Measurements from ENCODE around the gene APOBEC2. TPM values are rescaled to one million over a fixed set of nuclear protein-coding genes. Genes with fewer than 3 reads are reported as not detected.
"Not testable (repeated sequence)": the region's sequence is repeated elsewhere in the genome, so short reads cannot be mapped to it uniquely, and the experiment has no call there.

Gene APOBEC2
- 664 TPM for total RNA-seq

- peak within 1 kb of the TSS; percentile 83 to 89 (median 88) for H3K4me3 ChIP-seq (ENCODE audit: low read length in 3 of 3)
- H3K27me3 ChIP-seq (ENCODE audit: control insufficient read depth in 3 of 3, insufficient read depth in 3 of 3, low read length in 3 of 3): no peaks in the 10 kb centered on the region
- no peaks in the 10 kb centered on the region for H3K9me3 ChIP-seq (ENCODE audit: control insufficient read depth in 3 of 3, low read length in 3 of 3)
- peaks cover 8 to 37% (median 17%) of the 10 kb centered on the region in 3 donors for H3K36me3 ChIP-seq (ENCODE audit: control insufficient read depth in 3 of 3, insufficient read depth in 3 of 3, low read length in 3 of 3)
- peak within 1 kb of the TSS; percentile 94 for H3K27ac ChIP-seq (ENCODE audit: low read depth, low read length)
- H3K9ac ChIP-seq (ENCODE audit: low read depth in 1 of 3, low read length in 3 of 3): peak within 1 kb of the TSS; percentile 91 to 99 (median 96)
- peaks cover 52 to 60% (median 56%) of the 10 kb centered on the region in 3 donors for H3K4me1 ChIP-seq (ENCODE audit: control insufficient read depth in 3 of 3, insufficient read depth in 3 of 3, low read length in 3 of 3)
These were observed at the start of gene APOBEC2 for GRCh38 chr6:41053041-41053440. Gene APOBEC2 (plus strand): TSS chr6:41053202. CDS start chr6:41053348, 146 bp downstream.

GRCh38 chr6:41006217-41006616 lies 46.8 kb upstream of the APOBEC2 start:
- not testable (repeated sequence) for H3K9me3 ChIP-seq (ENCODE audit: control insufficient read depth in 3 of 3, low read length in 3 of 3); H3K36me3 ChIP-seq (ENCODE audit: control insufficient read depth in 3 of 3, insufficient read depth in 3 of 3, low read length in 3 of 3); H3K9ac ChIP-seq (ENCODE audit: low read depth in 1 of 3, low read length in 3 of 3); H3K4me3 ChIP-seq (ENCODE audit: low read length in 3 of 3); H3K27ac ChIP-seq (ENCODE audit: low read depth, low read length); H3K27me3 ChIP-seq (ENCODE audit: control insufficient read depth in 3 of 3, insufficient read depth in 3 of 3, low read length in 3 of 3)
- H3K4me1 ChIP-seq (ENCODE audit: control insufficient read depth in 3 of 3, insufficient read depth in 3 of 3, low read length in 3 of 3): peaks cover 11 to 14% (median 13%) of the 10 kb centered on the region in 3 donors

- peaks cover 9 to 12% (median 11%) of the 10 kb centered on the region in 3 donors for H3K4me1 ChIP-seq (ENCODE audit: control insufficient read depth in 3 of 3, insufficient read depth in 3 of 3, low read length in 3 of 3)
- not testable (repeated sequence) for H3K27me3 ChIP-seq (ENCODE audit: control insufficient read depth in 3 of 3, insufficient read depth in 3 of 3, low read length in 3 of 3); H3K36me3 ChIP-seq (ENCODE audit: control insufficient read depth in 3 of 3, insufficient read depth in 3 of 3, low read length in 3 of 3); H3K9me3 ChIP-seq (ENCODE audit: control insufficient read depth in 3 of 3, low read length in 3 of 3); H3K4me3 ChIP-seq (ENCODE audit: low read length in 3 of 3); H3K9ac ChIP-seq (ENCODE audit: low read depth in 1 of 3, low read length in 3 of 3); H3K27ac ChIP-seq (ENCODE audit: low read depth, low read length)
These were observed 46.0 kb upstream of the APOBEC2 start for GRCh38 chr6:41006980-41007379.

DNA sequence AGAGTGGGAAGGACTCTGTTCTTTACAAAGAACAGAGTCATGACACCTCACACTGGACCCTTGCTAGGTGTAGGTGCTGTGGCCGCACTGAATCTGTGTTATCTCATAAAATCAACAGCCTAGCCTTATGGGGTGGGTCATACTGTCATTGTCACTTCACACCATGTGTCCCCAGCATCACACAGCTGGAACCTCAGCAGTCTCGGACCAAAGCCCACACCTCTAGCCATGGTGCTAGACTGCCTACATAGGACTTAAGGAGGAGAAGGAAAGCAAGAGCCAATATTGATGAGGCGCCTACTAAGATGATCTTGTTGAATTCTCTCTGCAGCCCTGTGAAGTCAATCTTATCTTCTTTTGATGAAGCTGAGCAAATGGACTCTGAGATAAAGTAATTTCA lies 45.0 kb upstream of the APOBEC2 start:
- H3K4me3 ChIP-seq (ENCODE audit: low read length in 3 of 3): no peak overlapping the region
- H3K9me3 ChIP-seq (ENCODE audit: control insufficient read depth in 3 of 3, low read length in 3 of 3): no peaks in the 10 kb centered on the region
- no peaks in the 10 kb centered on the region for H3K36me3 ChIP-seq (ENCODE audit: control insufficient read depth in 3 of 3, insufficient read depth in 3 of 3, low read length in 3 of 3)
- H3K4me1 ChIP-seq (ENCODE audit: control insufficient read depth in 3 of 3, insufficient read depth in 3 of 3, low read length in 3 of 3): peaks cover 0 to 1% (median under 1%) of the 10 kb centered on the region in 3 donors
- no peak overlapping the region for H3K9ac ChIP-seq (ENCODE audit: low read depth in 1 of 3, low read length in 3 of 3)
- H3K27ac ChIP-seq (ENCODE audit: low read depth, low read length): no peak overlapping the region
- H3K27me3 ChIP-seq (ENCODE audit: control insufficient read depth in 3 of 3, insufficient read depth in 3 of 3, low read length in 3 of 3): no peaks in the 10 kb centered on the region

DNA sequence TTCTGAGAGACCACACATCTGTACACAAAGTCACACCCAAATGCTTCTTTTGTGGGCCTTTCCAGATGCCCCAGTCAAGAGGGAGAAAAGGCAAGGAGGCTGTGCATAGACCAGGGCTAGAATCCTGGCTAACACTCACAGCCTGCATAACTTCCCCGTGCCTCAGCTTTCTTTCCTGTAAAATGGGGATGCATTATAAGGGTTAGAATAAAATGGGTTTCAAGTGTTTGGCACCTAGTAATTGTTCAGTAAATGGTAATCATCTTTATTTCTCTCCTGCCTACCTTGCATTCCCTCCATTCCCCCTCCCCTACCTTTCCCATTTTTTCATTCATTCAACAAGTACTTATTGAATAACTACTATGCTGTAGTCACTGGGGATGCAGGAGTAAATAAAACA lies 43.3 kb upstream of the APOBEC2 start:
- Histone ChIP-seq H3K4me1 (ENCODE audit: control insufficient read depth in 3 of 3, insufficient read depth in 3 of 3, low read length in 3 of 3) (no peaks in the 10 kb centered on the region), H3K9me3 (ENCODE audit: control insufficient read depth in 3 of 3, low read length in 3 of 3) (no peaks in the 10 kb centered on the region), H3K27me3 (ENCODE audit: control insufficient read depth in 3 of 3, insufficient read depth in 3 of 3, low read length in 3 of 3) (no peaks in the 10 kb centered on the region), H3K36me3 (ENCODE audit: control insufficient read depth in 3 of 3, insufficient read depth in 3 of 3, low read length in 3 of 3) (no peaks in the 10 kb centered on the region), H3K4me3 (ENCODE audit: low read length in 3 of 3) (no peak overlapping the region), H3K9ac (ENCODE audit: low read depth in 1 of 3, low read length in 3 of 3) (no peak overlapping the region), H3K27ac (ENCODE audit: low read depth, low read length) (no peak overlapping the region)

DNA sequence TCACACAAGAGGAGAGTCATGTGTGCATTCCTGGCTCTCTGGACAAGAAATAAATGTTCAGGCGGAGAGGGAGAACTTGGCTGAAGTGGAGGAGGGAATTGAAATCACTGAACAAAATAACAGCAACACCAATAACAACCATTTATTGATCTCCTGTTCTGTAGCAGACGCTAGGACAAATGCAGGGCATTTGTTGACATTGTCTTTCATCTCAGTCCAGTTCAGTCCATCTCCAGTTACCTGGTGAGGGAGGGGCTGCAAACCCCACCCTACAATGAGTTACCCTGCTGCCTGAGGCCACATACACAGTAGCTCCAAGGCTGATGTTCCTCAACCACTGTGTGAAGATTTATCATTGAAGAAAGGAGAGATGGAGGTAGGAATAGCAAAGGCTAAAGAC lies 41.3 kb upstream of the APOBEC2 start:
- H3K9me3 ChIP-seq (ENCODE audit: control insufficient read depth in 3 of 3, low read length in 3 of 3): no peaks in the 10 kb centered on the region
- H3K9ac ChIP-seq (ENCODE audit: low read depth in 1 of 3, low read length in 3 of 3): no peak overlapping the region
- no peaks in the 10 kb centered on the region for H3K27me3 ChIP-seq (ENCODE audit: control insufficient read depth in 3 of 3, insufficient read depth in 3 of 3, low read length in 3 of 3)
- no peaks in the 10 kb centered on the region for H3K36me3 ChIP-seq (ENCODE audit: control insufficient read depth in 3 of 3, insufficient read depth in 3 of 3, low read length in 3 of 3)
- H3K4me1 ChIP-seq (ENCODE audit: control insufficient read depth in 3 of 3, insufficient read depth in 3 of 3, low read length in 3 of 3): no peaks in the 10 kb centered on the region
- no peak overlapping the region for H3K27ac ChIP-seq (ENCODE audit: low read depth, low read length)
- H3K4me3 ChIP-seq (ENCODE audit: low read length in 3 of 3): no peak overlapping the region

- no peaks in the 10 kb centered on the region for H3K9me3 ChIP-seq (ENCODE audit: control insufficient read depth in 3 of 3, low read length in 3 of 3)
- no peak overlapping the region for H3K27ac ChIP-seq (ENCODE audit: low read depth, low read length)
- no peaks in the 10 kb centered on the region for H3K4me1 ChIP-seq (ENCODE audit: control insufficient read depth in 3 of 3, insufficient read depth in 3 of 3, low read length in 3 of 3)
- no peaks in the 10 kb centered on the region for H3K27me3 ChIP-seq (ENCODE audit: control insufficient read depth in 3 of 3, insufficient read depth in 3 of 3, low read length in 3 of 3)
- H3K9ac ChIP-seq (ENCODE audit: low read depth in 1 of 3, low read length in 3 of 3): no peak overlapping the region
- no peak overlapping the region for H3K4me3 ChIP-seq (ENCODE audit: low read length in 3 of 3)
- H3K36me3 ChIP-seq (ENCODE audit: control insufficient read depth in 3 of 3, insufficient read depth in 3 of 3, low read length in 3 of 3): no peaks in the 10 kb centered on the region
These were observed 39.4 kb upstream of the APOBEC2 start for GRCh38 chr6:41013466-41014153.

- Histone ChIP-seq H3K36me3 (ENCODE audit: control insufficient read depth in 3 of 3, insufficient read depth in 3 of 3, low read length in 3 of 3) (no peaks in the 10 kb centered on the region), H3K4me1 (ENCODE audit: control insufficient read depth in 3 of 3, insufficient read depth in 3 of 3, low read length in 3 of 3) (no peaks in the 10 kb centered on the region), H3K9me3 (ENCODE audit: control insufficient read depth in 3 of 3, low read length in 3 of 3) (no peaks in the 10 kb centered on the region), H3K27ac (ENCODE audit: low read depth, low read length) (no peak overlapping the region), H3K27me3 (ENCODE audit: control insufficient read depth in 3 of 3, insufficient read depth in 3 of 3, low read length in 3 of 3) (no peaks in the 10 kb centered on the region), H3K9ac (ENCODE audit: low read depth in 1 of 3, low read length in 3 of 3) (no peak overlapping the region), H3K4me3 (ENCODE audit: low read length in 3 of 3) (no peak overlapping the region)
These were observed 38.2 kb upstream of the APOBEC2 start for GRCh38 chr6:41014780-41015179.

DNA sequence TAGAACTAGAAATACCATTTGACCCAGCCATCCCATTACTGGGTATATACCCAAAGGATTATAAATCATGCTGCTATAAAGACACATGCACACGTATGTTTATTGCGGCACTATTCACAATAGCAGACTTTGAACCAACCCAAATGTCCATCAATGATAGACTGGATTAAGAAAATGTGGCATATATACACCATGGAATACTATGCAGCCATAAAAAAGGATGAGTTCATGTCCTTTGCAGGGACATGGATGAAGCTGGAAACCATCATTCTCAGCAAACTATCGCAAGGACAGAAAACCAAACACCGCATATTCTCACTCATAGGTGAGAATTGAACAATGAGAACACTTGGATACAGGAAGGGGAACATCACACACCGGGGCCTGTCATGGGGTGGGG lies 37.1 kb upstream of the APOBEC2 start:
- H3K27ac ChIP-seq (ENCODE audit: low read depth, low read length); H3K36me3 ChIP-seq (ENCODE audit: control insufficient read depth in 3 of 3, insufficient read depth in 3 of 3, low read length in 3 of 3); H3K9me3 ChIP-seq (ENCODE audit: control insufficient read depth in 3 of 3, low read length in 3 of 3); H3K4me3 ChIP-seq (ENCODE audit: low read length in 3 of 3); H3K27me3 ChIP-seq (ENCODE audit: control insufficient read depth in 3 of 3, insufficient read depth in 3 of 3, low read length in 3 of 3); H3K9ac ChIP-seq (ENCODE audit: low read depth in 1 of 3, low read length in 3 of 3); H3K4me1 ChIP-seq (ENCODE audit: control insufficient read depth in 3 of 3, insufficient read depth in 3 of 3, low read length in 3 of 3): not testable (repeated sequence)

DNA sequence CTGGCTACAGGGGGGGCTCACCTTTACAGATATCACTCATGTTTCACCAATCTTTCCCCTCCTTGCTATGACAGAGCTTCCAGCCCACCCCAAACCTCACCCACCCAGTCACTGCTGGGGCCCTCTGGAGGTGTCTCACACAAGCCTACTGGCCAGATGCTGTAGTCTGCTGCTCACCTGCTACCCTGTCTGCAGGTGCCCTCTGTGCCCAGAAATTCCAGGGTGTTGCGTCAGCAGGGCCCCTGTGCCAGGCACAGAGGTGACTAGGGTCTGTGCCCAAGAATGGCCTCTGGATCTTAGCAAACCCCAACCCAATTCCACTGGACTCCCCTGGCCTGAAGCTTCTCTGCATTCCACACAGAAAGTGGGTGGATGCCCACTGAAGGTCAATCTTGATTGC lies 35.3 kb upstream of the APOBEC2 start:
- no peaks in the 10 kb centered on the region for H3K36me3 ChIP-seq (ENCODE audit: control insufficient read depth in 3 of 3, insufficient read depth in 3 of 3, low read length in 3 of 3)
- no peak overlapping the region for H3K4me3 ChIP-seq (ENCODE audit: low read length in 3 of 3)
- no peaks in the 10 kb centered on the region for H3K9me3 ChIP-seq (ENCODE audit: control insufficient read depth in 3 of 3, low read length in 3 of 3)
- no peak overlapping the region for H3K9ac ChIP-seq (ENCODE audit: low read depth in 1 of 3, low read length in 3 of 3)
- peaks cover 0 to 4% (median 0%) of the 10 kb centered on the region in 3 donors for H3K4me1 ChIP-seq (ENCODE audit: control insufficient read depth in 3 of 3, insufficient read depth in 3 of 3, low read length in 3 of 3)
- no peaks in the 10 kb centered on the region for H3K27me3 ChIP-seq (ENCODE audit: control insufficient read depth in 3 of 3, insufficient read depth in 3 of 3, low read length in 3 of 3)
- H3K27ac ChIP-seq (ENCODE audit: low read depth, low read length): no peak overlapping the region

All from skeletal muscle tissue (tissue), 4 donors.